K562 (cell line): ENCODE measurements around the gene SKAP2. TPM values are rescaled to one million over a fixed set of nuclear protein-coding genes. Genes with fewer than 3 reads are reported as not detected.

Experiments
- ATAC-seq: fragments of 200-7000 bp; cut with Tn5 transposase; 3 replicates; pipeline ENCODE4 v1.9.1; 2020; ENCODE audit warnings: moderate library complexity
- BruUV-seq: library from RNA; stranded (reverse); fragments of 400-500 nt; replicated peaks from 2 replicates; lab custom pipeline; 2021; lab: Mats Ljungman, UMichigan
- CTCF ChIA-PET: fragments of 300-600 bp; formaldehyde crosslinking; extraction: SDS; loops from one replicate; lab custom pipeline; 2021; ENCODE audit warnings: low intra/inter-chr PET ratio; lab: Yijun Ruan, JAX
- POLR2A ChIA-PET: fragments of 300-600, 350-650 bp; sonication (Branson Sonifier 250); formaldehyde crosslinking; extraction: SDS; loops from one replicate; lab custom pipeline; 2021; ENCODE audit warnings: antibody characterized with exemption, inconsistent platforms; lab: Yijun Ruan, JAX
- DNase-seq, 4 experiments: peaks; one replicate each; pipeline versions ENCODE4 v3.0.0 to v3.0.0-alpha.2; 2011 to 2018; ENCODE audit warnings: low spot score in 3 of 4, mixed read lengths in 3 of 4; ENCODE audit errors: extremely low read depth in 1 of 4
- FAIRE-seq: peaks from 2 replicates; lab custom pipeline; 2011; peaks lifted over from hg19 to GRCh38; lab: Jason Lieb, UNC
- H2AFZ ChIP-seq: 2 replicates; pipeline ENCODE4 v1.6.0; 2011; ENCODE audit warnings: low read depth, low read length, control low read depth, inconsistent platforms
- H3K27ac ChIP-seq: fragments of 200-600 bp; 3 replicates; pipeline ENCODE4 v1.8.0; 2011; ENCODE audit warnings: low read depth, mild to moderate bottlenecking, control low read depth, inconsistent platforms, low read length, moderate library complexity, mixed read lengths; ENCODE audit errors: extremely low read depth
- H3K27me3 ChIP-seq, 2 experiments: fragments of 300-600 bp in 1 of 2; 2 replicates in 1 of 2; 3 replicates in 1 of 2; pipeline versions ENCODE4 v1.6.0 to v1.8.0; 2011; ENCODE audit warnings: inconsistent platforms in 2 of 2, low read length in 2 of 2, mild to moderate bottlenecking in 1 of 2, mixed read lengths in 1 of 2, moderate library complexity in 1 of 2; ENCODE audit not compliant: control insufficient read depth in 2 of 2, insufficient read depth in 2 of 2
- H3K36me3 ChIP-seq: fragments of 300-600 bp; 3 replicates; pipeline ENCODE4 v1.8.0; 2011; ENCODE audit warnings: mild to moderate bottlenecking, low read length, inconsistent platforms; ENCODE audit not compliant: control insufficient read depth, insufficient read depth
- H3K4me1 ChIP-seq, 2 experiments: fragments of 200-600 bp in 1 of 2; replicated peaks in 1 of 2; 2 replicates in 1 of 2; 3 replicates in 1 of 2; pipeline versions ENCODE4 v1.5.1 to v1.8.0; 2011; ENCODE audit warnings: inconsistent platforms in 2 of 2, low read length in 2 of 2, mild to moderate bottlenecking in 1 of 2, mixed read lengths in 1 of 2, moderate library complexity in 1 of 2; ENCODE audit not compliant: control insufficient read depth in 2 of 2, insufficient read depth in 2 of 2
- H3K4me2 ChIP-seq: 2 replicates; pipeline ENCODE4 v1.6.1; 2011; ENCODE audit warnings: low read length, control low read depth, inconsistent platforms, mixed read lengths; ENCODE audit not compliant: insufficient read depth
- H3K4me3 ChIP-seq: fragments of 200-600 bp; sonication (generic), shearing (Covaris generic); 2 replicates; pipeline ENCODE4 v1.5.1; 2016; ENCODE audit warnings: control low read depth, inconsistent platforms
- H3K79me2 ChIP-seq: fragments of 200-600 bp; 3 replicates; pipeline ENCODE4 v1.8.0; 2011; ENCODE audit warnings: low read length, inconsistent platforms; ENCODE audit not compliant: control insufficient read depth, insufficient read depth
- H3K9ac ChIP-seq, 2 experiments: 2 replicates each; pipeline versions ENCODE4 v1.6.0 to v1.6.1; 2011; ENCODE audit warnings: low read depth in 2 of 2, low read length in 2 of 2, control low read depth in 1 of 2, inconsistent platforms in 1 of 2, mild to moderate bottlenecking in 1 of 2, mixed read lengths in 1 of 2; ENCODE audit not compliant: insufficient read depth in 1 of 2
- H3K9me1 ChIP-seq: one replicate; pipeline ENCODE4 v1.6.0; 2011; ENCODE audit warnings: inconsistent platforms, mild to moderate bottlenecking, low read length, moderate library complexity; ENCODE audit not compliant: control insufficient read depth, insufficient read depth
- H3K9me3 ChIP-seq: replicated peaks from 2 replicates; pipeline ENCODE4 v1.5.1; 2011; ENCODE audit warnings: low read depth, low read length, inconsistent platforms; ENCODE audit not compliant: control insufficient read depth, insufficient read depth
- H4K20me1 ChIP-seq: replicated peaks from 2 replicates; pipeline ENCODE4 v1.6.1; 2011; ENCODE audit warnings: low read length, inconsistent platforms, mixed read lengths; ENCODE audit not compliant: control insufficient read depth, insufficient read depth
- CEBPG ChIP-seq, 3 experiments: fragments of 200-800 bp in 1 of 3; sonication (Bioruptor generic) in 1 of 3; sonication (generic) in 1 of 3; formaldehyde crosslinking in 1 of 3; IDR thresholded peaks in 2 of 3; conservative IDR thresholded peaks in 1 of 3; 2 replicates each; pipeline versions ENCODE4 v1.6.1 to v1.8.0; 2016 to 2022; ENCODE audit warnings: missing compliant biosample characterization in 2 of 3, missing genetic modification characterization in 2 of 3, mild to moderate bottlenecking in 1 of 3, missing genetic modification reagents in 1 of 3
- ETS2 ChIP-seq: IDR thresholded peaks from 2 replicates; pipeline ENCODE4 v1.6.1; 2016; ENCODE audit warnings: borderline replicate concordance, missing genetic modification characterization, mild to moderate bottlenecking, moderate library complexity, missing compliant biosample characterization; ENCODE audit not compliant: poor library complexity, severe bottlenecking
- HDAC3 ChIP-seq: fragments of 450-650 bp; IDR thresholded peaks from 2 replicates; pipeline ENCODE4 v1.6.1; 2018; ENCODE audit warnings: borderline replicate concordance, mild to moderate bottlenecking, moderate library complexity; ENCODE audit not compliant: partially characterized antibody
- HNRNPLL ChIP-seq: fragments of 200-400 bp; formaldehyde crosslinking; IDR thresholded peaks from 2 replicates; pipeline ENCODE4 v1.6.1; 2017; ENCODE audit warnings: low read length, low read depth, mild to moderate bottlenecking; ENCODE audit not compliant: poor library complexity, severe bottlenecking
- KDM4B ChIP-seq, 2 experiments: fragments of 450-650 bp in 1 of 2; sonication (generic) in 1 of 2; IDR thresholded peaks; 2 replicates each; pipeline ENCODE4 v1.6.1; 2016 to 2017; ENCODE audit warnings: borderline replicate concordance in 2 of 2, antibody characterized with exemption in 1 of 2, low read depth in 1 of 2, mild to moderate bottlenecking in 1 of 2
- KLF16 ChIP-seq: IDR thresholded peaks from 2 replicates; pipeline ENCODE4 v1.6.1; 2016; ENCODE audit warnings: antibody characterized with exemption
- NCOA1 ChIP-seq: fragments of 450-650 bp; IDR thresholded peaks from 2 replicates; pipeline ENCODE4 v1.6.1; 2016; ENCODE audit warnings: low read depth
- NCOA2 ChIP-seq, 2 experiments: fragments of 450-650 bp; IDR thresholded peaks; 2 replicates each; pipeline ENCODE4 v1.6.1; 2018; ENCODE audit warnings: mild to moderate bottlenecking in 2 of 2, moderate library complexity in 1 of 2; ENCODE audit not compliant: partially characterized antibody in 2 of 2
- PCBP2 ChIP-seq: fragments of 200-400 bp; formaldehyde crosslinking; IDR thresholded peaks from 2 replicates; pipeline ENCODE4 v1.6.1; 2018; ENCODE audit warnings: low read length, low read depth, mild to moderate bottlenecking, moderate library complexity; ENCODE audit not compliant: poor library complexity, severe bottlenecking
- RAD21 ChIP-seq, 2 experiments: fragments of 250-450 bp in 1 of 2; fragments of 450-650 bp in 1 of 2; sonication (Bioruptor Pico) in 1 of 2; formaldehyde crosslinking in 1 of 2; IDR thresholded peaks in 1 of 2; conservative IDR thresholded peaks in 1 of 2; 2 replicates each; pipeline versions ENCODE4 v1.4.0 to v1.8.0; 2020 to 2022; ENCODE audit warnings: mild to moderate bottlenecking in 2 of 2, moderate library complexity in 1 of 2
- SMC3 ChIP-seq: conservative IDR thresholded peaks from 2 replicates; pipeline ENCODE4 v1.6.1; 2011; ENCODE audit warnings: low read depth, low read length, improper control_type of control experiment; ENCODE audit not compliant: insufficient read depth
- YY1 ChIP-seq, 3 experiments: IDR thresholded peaks; 2 replicates each; pipeline ENCODE4 v1.6.1; 2011; ENCODE audit warnings: low read length in 2 of 3, mild to moderate bottlenecking in 2 of 3, moderate library complexity in 2 of 3, borderline replicate concordance in 1 of 3, control low read depth in 1 of 3, low read depth in 1 of 3; ENCODE audit not compliant: insufficient read depth in 3 of 3, insufficient replicate concordance in 2 of 3, control insufficient read depth in 1 of 3, insufficient read length in 1 of 3; ENCODE audit errors: extremely low read depth in 1 of 3
- WGBS: fragments of 100-300 bp; shearing (Covaris generic); methylation state at CpG from one replicate; pipeline ENCODE4 v1.1.6; 2016; ENCODE audit warnings: low coverage, mixed read lengths; ENCODE audit not compliant: insufficient coverage; ENCODE audit errors: missing lambda C conversion rate; 5-methylcytosine and 5-hydroxymethylcytosine counted together
- in situ Hi-C: fragments of 300-500 bp; cut with MboI; formaldehyde crosslinking; loops from 4 replicates; pipeline ENCODE4 v1.15.0; 2018; ENCODE audit warnings: inconsistent platforms, mixed read lengths
- intact Hi-C: fragments of 100-400 bp; cut with micrococcal nuclease; formaldehyde crosslinking; loops from 2 replicates; pipeline ENCODE4 v1.14.2; 2022
- polyA plus RNA-seq, 8 experiments: library from polyadenylated mRNA; depleted of rRNA in 4 of 8; stranded (reverse) in 5 of 8; unstranded in 3 of 8; fragments of >200 nt; fragmentation: Nextera tagmentation in 2 of 8; fragmentation: Illumina TruSeq in 1 of 8; extraction: Ambion mirVana in 2 of 8; extraction: Trizol in 1 of 8; gene quantifications; 2 replicates each; pipeline versions ENCODE4 v1.2.1 to v1.2.3, GENCODE V29; 2011 to 2014; ENCODE audit warnings: inconsistent platforms in 1 of 8, missing spikeins in 1 of 8
- total RNA-seq, 7 experiments: library from RNA; depleted of rRNA in 6 of 7; stranded (reverse); fragments of >200 nt in 6 of 7; fragmentation: Illumina TruSeq in 2 of 7; extraction: Trizol in 2 of 7; gene quantifications; 2 replicates each; pipeline versions ENCODE4 v1.2.1 to v1.2.3, GENCODE V29; 2011 to 2021; ENCODE audit warnings: low replicate concordance in 1 of 7
- TF ChIP-seq, protein P1 (sequence below), 3 experiments: IDR thresholded peaks in 2 of 3; conservative IDR thresholded peaks in 1 of 3; 2 replicates each; pipeline ENCODE4 v1.5.1; 2011 to 2012; ENCODE audit warnings: low read length in 3 of 3, mild to moderate bottlenecking in 3 of 3, control low read depth in 2 of 3, improper control_type of control experiment in 1 of 3, inconsistent platforms in 1 of 3, low read depth in 1 of 3, mixed read lengths in 1 of 3, moderate library complexity in 1 of 3; ENCODE audit not compliant: insufficient read depth in 2 of 3
- TF ChIP-seq, protein P2 (sequence below): fragments of 250-450 bp; sonication (Bioruptor Pico); IDR thresholded peaks from 2 replicates; pipeline ENCODE4 v1.9.0; 2021; ENCODE audit warnings: mild to moderate bottlenecking
- TF ChIP-seq, protein P3 (sequence below): sonication (generic); formaldehyde crosslinking; IDR thresholded peaks from 2 replicates; pipeline ENCODE4 v1.8.0; 2022; ENCODE audit warnings: missing genetic modification reagents, mild to moderate bottlenecking, borderline replicate concordance

SKAP2 gene
- total and polyA plus RNA-seq, 9 of the 15 experiments (the other 6 are each of a cell fraction or from before 2014, with no cell fraction given), result 4.2 to 11.7 (median 8.3) TPM

DNA sequence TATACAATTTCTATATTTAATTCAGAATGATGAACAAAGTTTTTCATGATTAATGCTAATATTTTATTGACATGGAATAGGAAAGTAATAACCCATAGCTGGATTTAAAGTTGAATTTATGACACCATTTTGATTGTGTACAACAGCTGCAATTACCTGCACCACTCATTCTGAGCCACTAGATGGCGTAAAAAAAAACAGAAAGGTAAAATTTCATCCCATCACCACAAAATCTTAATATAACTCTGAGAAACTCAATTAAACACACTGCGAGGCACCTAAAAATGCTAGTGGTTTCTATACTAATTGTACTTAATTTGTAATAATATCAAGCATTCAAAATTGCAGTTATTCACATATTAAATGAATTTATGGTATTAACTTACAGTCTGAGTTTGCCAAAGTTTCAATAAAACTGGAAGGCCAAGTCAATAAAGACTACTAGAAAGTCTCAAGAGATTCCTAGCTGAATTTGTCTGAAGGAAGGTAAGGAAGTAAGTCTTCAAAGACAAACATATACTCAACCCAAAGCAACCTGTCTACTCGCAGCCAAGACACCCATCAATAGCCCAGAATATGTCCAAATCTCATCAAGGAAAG is 182.5 kb downstream of the SKAP2 start:
- Histone ChIP-seq H3K27ac (no peak overlapping the region), H2AFZ (no peak overlapping the region), H4K20me1 (no peaks in the 10 kb centered on the region), H3K36me3 (no peaks in the 10 kb centered on the region), H3K79me2 (no peaks in the 10 kb centered on the region), H3K9me3 (no peaks in the 10 kb centered on the region), H3K4me2 (no peak overlapping the region), H3K9ac (no peak overlapping the region)
- DNase-seq (peak; percentile 13 to 22 (median 16)), FAIRE-seq (peak; percentile 72)
- POLR2A ChIA-PET, result interaction anchor here (0.6 to 1.3 kb wide), 2 partner anchors 10 to 728 kb away, joined by 3 read pairs; no protein-coding TSS in a partner anchor
- intact Hi-C loops, result loop anchor here (2.0 kb wide), 1 partner anchor 479 kb away; no protein-coding TSS in a partner anchor
- no TSS peak for BruUV-seq
- in situ Hi-C loops, result no loop called here
- TF ChIP-seq PCBP2 (no peak), KLF16 (peak; percentile 15; the same call in 1 of the 2 replicates), ETS2 (tag) (no peak), NCOA2 (IDR thresholded peaks at IDR 0.05; ENCODE audit: partially characterized antibody in 2 of 2) (no peak), CEBPG (CRISPR knock-in tag; IDR thresholded peaks at IDR 0.05) (no peak), CEBPG (tag; conservative IDR thresholded peaks at IDR 0.05 in 1 of 2, IDR thresholded peaks at IDR 0.05 in 1 of 2) (peak in 1 of 2 experiments; percentile 33; a peak in 1 of 4 replicates), SMC3 (0 out of 2 replicates have a peak, but pooled peaks have one; percentile 26), NCOA1 (no peak), HNRNPLL (no peak), RAD21 (CRISPR knock-in tag; conservative IDR thresholded peaks at IDR 0.05 in 1 of 2, IDR thresholded peaks at IDR 0.05 in 1 of 2) (peak; percentile 41 to 45), HDAC3 (no peak), YY1 (IDR thresholded peaks at IDR 0.05; ENCODE audit: borderline replicate concordance in 1 of 3, control insufficient read depth in 1 of 3, extremely low read depth in 1 of 3, insufficient read depth in 3 of 3, insufficient read length in 1 of 3, insufficient replicate concordance in 2 of 3, low read depth in 1 of 3, low read length in 2 of 3) (no peak), KDM4B (IDR thresholded peaks at IDR 0.05; ENCODE audit: borderline replicate concordance in 2 of 2, low read depth in 1 of 2) (no peak)
- TF ChIP-seq, protein P1, sequence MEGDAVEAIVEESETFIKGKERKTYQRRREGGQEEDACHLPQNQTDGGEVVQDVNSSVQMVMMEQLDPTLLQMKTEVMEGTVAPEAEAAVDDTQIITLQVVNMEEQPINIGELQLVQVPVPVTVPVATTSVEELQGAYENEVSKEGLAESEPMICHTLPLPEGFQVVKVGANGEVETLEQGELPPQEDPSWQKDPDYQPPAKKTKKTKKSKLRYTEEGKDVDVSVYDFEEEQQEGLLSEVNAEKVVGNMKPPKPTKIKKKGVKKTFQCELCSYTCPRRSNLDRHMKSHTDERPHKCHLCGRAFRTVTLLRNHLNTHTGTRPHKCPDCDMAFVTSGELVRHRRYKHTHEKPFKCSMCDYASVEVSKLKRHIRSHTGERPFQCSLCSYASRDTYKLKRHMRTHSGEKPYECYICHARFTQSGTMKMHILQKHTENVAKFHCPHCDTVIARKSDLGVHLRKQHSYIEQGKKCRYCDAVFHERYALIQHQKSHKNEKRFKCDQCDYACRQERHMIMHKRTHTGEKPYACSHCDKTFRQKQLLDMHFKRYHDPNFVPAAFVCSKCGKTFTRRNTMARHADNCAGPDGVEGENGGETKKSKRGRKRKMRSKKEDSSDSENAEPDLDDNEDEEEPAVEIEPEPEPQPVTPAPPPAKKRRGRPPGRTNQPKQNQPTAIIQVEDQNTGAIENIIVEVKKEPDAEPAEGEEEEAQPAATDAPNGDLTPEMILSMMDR (IDR thresholded peaks at IDR 0.05 in 2 of 3, conservative IDR thresholded peaks at IDR 0.05 in 1 of 3; ENCODE audit: insufficient read depth in 2 of 3, low read depth in 1 of 3, low read length in 3 of 3), result peak; percentile 38 to 66 (median 48); a peak in 5 of 6 replicates
- TF ChIP-seq, protein P2, sequence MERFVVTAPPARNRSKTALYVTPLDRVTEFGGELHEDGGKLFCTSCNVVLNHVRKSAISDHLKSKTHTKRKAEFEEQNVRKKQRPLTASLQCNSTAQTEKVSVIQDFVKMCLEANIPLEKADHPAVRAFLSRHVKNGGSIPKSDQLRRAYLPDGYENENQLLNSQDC (CRISPR knock-in tag), result no peak
- TF ChIP-seq, protein P3, sequence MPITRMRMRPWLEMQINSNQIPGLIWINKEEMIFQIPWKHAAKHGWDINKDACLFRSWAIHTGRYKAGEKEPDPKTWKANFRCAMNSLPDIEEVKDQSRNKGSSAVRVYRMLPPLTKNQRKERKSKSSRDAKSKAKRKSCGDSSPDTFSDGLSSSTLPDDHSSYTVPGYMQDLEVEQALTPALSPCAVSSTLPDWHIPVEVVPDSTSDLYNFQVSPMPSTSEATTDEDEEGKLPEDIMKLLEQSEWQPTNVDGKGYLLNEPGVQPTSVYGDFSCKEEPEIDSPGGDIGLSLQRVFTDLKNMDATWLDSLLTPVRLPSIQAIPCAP (CRISPR knock-in tag), result no peak
- TF ChIP-seq, all 486 proteins: peak for 5
- ATAC-seq, result peak; percentile 58
- H3K4me3 ChIP-seq, result no peak overlapping the region
- H3K9me1 ChIP-seq, result no peaks in the 10 kb centered on the region
- no peaks in the 10 kb centered on the region; a peak in 1 of 5 replicates for H3K4me1 ChIP-seq
- 2% methylated on average over 3 of the region's 3 CpGs for WGBS
- H3K27me3 ChIP-seq, result no peaks in the 10 kb centered on the region
- CTCF ChIA-PET, result interaction anchor here (0.6 to 1.6 kb wide), 5 partner anchors 16 to 1240 kb away, joined by 3 to 9 read pairs (median 3); no protein-coding TSS in a partner anchor
